PC-3 (cell line): Measurements from ENCODE around the gene SLC26A1. TPM values are rescaled to one million over a fixed set of nuclear protein-coding genes. Genes with fewer than 3 reads are reported as not detected.
A peak's percentile ranks its signal among the peaks of the same experiment; 100 is the strongest.

Experiments
- ATAC-seq: fragments of 200-7000 bp; cut with Tn5 transposase; 2 replicates; pipeline ENCODE4 v1.9.1; 2020; ENCODE audit warnings: mild to moderate bottlenecking, moderate library complexity
- BruUV-seq: library from RNA; stranded (reverse); fragments of 400-500 nt; replicated peaks from 2 replicates; lab custom pipeline; 2021; lab: Mats Ljungman, UMichigan
- CTCF ChIA-PET: fragments of 300-600 bp; sonication (Branson Sonifier 250); formaldehyde crosslinking; loops from one replicate; lab custom pipeline; 2022; ENCODE audit warnings: antibody characterized with exemption; lab: Charles Lee
- POLR2A ChIA-PET: fragments of 300-600 bp; sonication (Branson Sonifier 250); formaldehyde crosslinking; loops from one replicate; lab custom pipeline; 2022; ENCODE audit warnings: antibody characterized with exemption; ENCODE audit not compliant: unreplicated experiment; lab: Charles Lee
- DNase-seq: peaks from one replicate; pipeline ENCODE4 v3.0.0-alpha.2; 2015
- H2AFZ ChIP-seq: fragments of 300-600 bp; sonication (generic); 2 replicates; pipeline ENCODE4 v1.6.0; 2016; ENCODE audit warnings: antibody characterized with exemption, low read length
- H3F3A ChIP-seq: fragments of 300-600 bp; sonication (generic); one replicate; pipeline ENCODE4 v1.6.0; 2017; ENCODE audit warnings: antibody characterized with exemption, low read length, control low read depth, mild to moderate bottlenecking; ENCODE audit not compliant: unreplicated experiment
- H3K27ac ChIP-seq: fragments of 300-600 bp; sonication (generic); 2 replicates; pipeline ENCODE4 v1.5.1; 2016; ENCODE audit warnings: mild to moderate bottlenecking, low read length
- H3K27me3 ChIP-seq: fragments of 300-600 bp; sonication (generic); 2 replicates; pipeline ENCODE4 v1.6.1; 2016; ENCODE audit warnings: low read length, mixed read lengths
- H3K36me3 ChIP-seq: fragments of 300-600 bp; sonication (generic); 2 replicates; pipeline ENCODE4 v1.6.1; 2016; ENCODE audit warnings: low read depth, mixed run types, low read length, mixed read lengths
- H3K4me1 ChIP-seq: fragments of 300-600 bp; sonication (generic); 2 replicates; pipeline ENCODE4 v1.5.1; 2016; ENCODE audit warnings: low read length; ENCODE audit not compliant: insufficient read depth
- H3K4me2 ChIP-seq: fragments of 300-600 bp; sonication (generic); 2 replicates; pipeline ENCODE4 v1.6.0; 2016; ENCODE audit warnings: low read length
- H3K4me3 ChIP-seq: fragments of 300-600 bp; sonication (generic); 2 replicates; pipeline ENCODE4 v1.5.1; 2016; ENCODE audit warnings: mild to moderate bottlenecking, low read length, mixed read lengths
- H3K79me2 ChIP-seq: fragments of 300-600 bp; sonication (generic); 2 replicates; pipeline ENCODE4 v1.6.1; 2017; ENCODE audit warnings: low read length, mixed read lengths
- H3K9ac ChIP-seq: fragments of 300-600 bp; sonication (generic); 2 replicates; pipeline ENCODE4 v1.6.0; 2016; ENCODE audit warnings: mild to moderate bottlenecking, low read length
- H3K9me2 ChIP-seq: fragments of 300-600 bp; sonication (generic); replicated peaks from 2 replicates; pipeline ENCODE4 v1.6.1; 2016; ENCODE audit warnings: mixed run types, low read length, mixed read lengths
- H3K9me3 ChIP-seq: fragments of 300-600 bp; sonication (generic); 2 replicates; pipeline ENCODE4 v1.6.1; 2016; ENCODE audit warnings: low read length, mixed read lengths
- H4K20me1 ChIP-seq: fragments of 300-600 bp; sonication (generic); 2 replicates; pipeline ENCODE4 v1.6.1; 2016; ENCODE audit warnings: low read length, mixed read lengths
- EZH2 ChIP-seq: fragments of 300-600 bp; sonication (generic); IDR thresholded peaks from one replicate; pipeline ENCODE4 v1.6.1; 2017; ENCODE audit warnings: antibody characterized with exemption, mild to moderate bottlenecking, low read length; ENCODE audit not compliant: unreplicated experiment
- EZH2phosphoT487 ChIP-seq: fragments of 300-600 bp; sonication (generic); IDR thresholded peaks from 2 replicates; pipeline ENCODE4 v1.6.1; 2018; ENCODE audit warnings: mild to moderate bottlenecking, antibody characterized with exemption, low read length, borderline replicate concordance
- intact Hi-C: fragments of 100-400 bp; cut with micrococcal nuclease; formaldehyde crosslinking; loops from 2 replicates; pipeline ENCODE4 v1.9.0; 2023
- total RNA-seq: library from RNA; depleted of rRNA; stranded (reverse); fragments of >200 nt; gene quantifications from 2 replicates; pipeline ENCODE4 v1.2.3, GENCODE V29; 2014
- TF ChIP-seq, protein P1 (sequence below): fragments of 300-600 bp; sonication (generic); conservative IDR thresholded peaks from 2 replicates; pipeline ENCODE4 v1.5.1; 2017; ENCODE audit warnings: antibody characterized with exemption, low read depth, mild to moderate bottlenecking, low read length

Gene SLC26A1
- total RNA-seq, 1 experiment from 2014 or later, result not detected

DNA sequence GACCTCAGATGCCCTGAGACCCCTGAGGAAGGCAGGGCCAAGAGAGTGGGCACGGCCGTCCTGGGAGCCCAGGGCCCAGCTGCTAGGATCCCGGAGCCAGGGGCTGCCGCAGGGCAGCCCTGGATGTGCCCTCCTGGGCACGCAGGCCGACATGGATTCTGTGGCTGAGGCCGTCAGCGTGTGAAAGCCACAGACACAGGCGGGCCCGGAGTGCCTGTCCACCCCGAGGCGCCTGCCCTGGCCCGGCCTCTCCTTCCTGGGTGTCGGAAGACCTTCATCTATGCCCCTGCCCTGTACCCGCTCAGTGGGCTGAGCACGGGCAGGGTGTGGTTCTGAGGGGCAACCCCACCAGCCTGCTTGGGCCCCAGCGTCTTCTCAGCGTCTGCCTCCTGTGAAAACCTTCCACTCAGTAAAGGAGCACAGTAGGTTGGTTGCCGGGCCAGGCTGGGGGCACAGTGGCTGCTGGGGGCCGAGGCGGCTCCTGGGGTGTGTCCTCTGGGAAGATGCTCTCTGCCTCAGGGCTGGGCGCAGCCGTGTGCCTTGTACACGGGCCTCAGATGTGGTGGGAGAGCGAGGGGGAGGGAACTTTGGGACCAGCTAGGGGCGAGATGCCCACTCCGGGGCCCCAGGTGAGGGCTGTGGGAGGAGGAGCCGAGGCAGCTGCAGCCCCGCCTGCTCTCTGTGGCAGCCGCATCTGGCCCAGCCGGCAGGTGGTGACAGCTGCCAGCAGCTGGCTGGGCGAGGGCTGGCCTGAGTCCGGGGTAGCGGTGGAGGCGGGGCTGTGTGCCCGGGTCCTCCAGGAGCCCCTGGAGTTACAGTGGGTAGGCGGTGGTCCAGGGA, 39.0 kb upstream of the SLC26A1 start:
- Histone ChIP-seq H3K4me1 (no peaks in the 10 kb centered on the region; the same call in 1 of the 2 replicates), H3K4me3 (no peak overlapping the region), H3K4me2 (no peak overlapping the region), H3F3A (no peaks in the 10 kb centered on the region), H2AFZ (no peak overlapping the region), H3K27ac (no peak overlapping the region), H3K9ac (no peak overlapping the region), H3K9me2 (no peaks in the 10 kb centered on the region), H3K36me3 (no peaks in the 10 kb centered on the region), H3K27me3 (no peaks in the 10 kb centered on the region), H4K20me1 (no peaks in the 10 kb centered on the region), H3K79me2 (no peaks in the 10 kb centered on the region), H3K9me3 (no peaks in the 10 kb centered on the region)
- ChIA-PET CTCF (no interaction called here), POLR2A (no interaction called here)
- intact Hi-C loops, result no loop called here
- ATAC-seq (peak; percentile 54), DNase-seq (peak; percentile 34)
- TF ChIP-seq, protein P1, sequence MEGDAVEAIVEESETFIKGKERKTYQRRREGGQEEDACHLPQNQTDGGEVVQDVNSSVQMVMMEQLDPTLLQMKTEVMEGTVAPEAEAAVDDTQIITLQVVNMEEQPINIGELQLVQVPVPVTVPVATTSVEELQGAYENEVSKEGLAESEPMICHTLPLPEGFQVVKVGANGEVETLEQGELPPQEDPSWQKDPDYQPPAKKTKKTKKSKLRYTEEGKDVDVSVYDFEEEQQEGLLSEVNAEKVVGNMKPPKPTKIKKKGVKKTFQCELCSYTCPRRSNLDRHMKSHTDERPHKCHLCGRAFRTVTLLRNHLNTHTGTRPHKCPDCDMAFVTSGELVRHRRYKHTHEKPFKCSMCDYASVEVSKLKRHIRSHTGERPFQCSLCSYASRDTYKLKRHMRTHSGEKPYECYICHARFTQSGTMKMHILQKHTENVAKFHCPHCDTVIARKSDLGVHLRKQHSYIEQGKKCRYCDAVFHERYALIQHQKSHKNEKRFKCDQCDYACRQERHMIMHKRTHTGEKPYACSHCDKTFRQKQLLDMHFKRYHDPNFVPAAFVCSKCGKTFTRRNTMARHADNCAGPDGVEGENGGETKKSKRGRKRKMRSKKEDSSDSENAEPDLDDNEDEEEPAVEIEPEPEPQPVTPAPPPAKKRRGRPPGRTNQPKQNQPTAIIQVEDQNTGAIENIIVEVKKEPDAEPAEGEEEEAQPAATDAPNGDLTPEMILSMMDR, result peak; percentile 39; the same call in 1 of the 2 replicates
- TF ChIP-seq EZH2phosphoT487, result no peak
- no TSS peak for BruUV-seq

GRCh38 chr4:1031346-1031745, 38.1 kb upstream of the SLC26A1 start:
- H3K36me3 ChIP-seq, result no peaks in the 10 kb centered on the region
- H3K9ac ChIP-seq, result no peak overlapping the region
- CTCF ChIA-PET, result no interaction called here
- DNase-seq (no peak), ATAC-seq (no peak)
- TF ChIP-seq EZH2, result no peak
- TF ChIP-seq EZH2phosphoT487, result no peak
- TF ChIP-seq, protein P1, result no peak
- H3F3A ChIP-seq, result no peaks in the 10 kb centered on the region
- intact Hi-C loops, result no loop called here
- H3K27me3 ChIP-seq, result no peaks in the 10 kb centered on the region
- H3K4me3 ChIP-seq, result no peak overlapping the region
- no peak overlapping the region for H3K27ac ChIP-seq
- no peak overlapping the region for H3K4me2 ChIP-seq
- no peaks in the 10 kb centered on the region for H3K79me2 ChIP-seq
- no peaks in the 10 kb centered on the region for H4K20me1 ChIP-seq
- BruUV-seq, result no TSS peak
- no peaks in the 10 kb centered on the region; the same call in 1 of the 2 replicates for H3K4me1 ChIP-seq
- POLR2A ChIA-PET, result interaction anchor here (0.6 kb wide), 1 partner anchor 15 kb away, joined by 3 read pairs; no protein-coding TSS in a partner anchor
- no peaks in the 10 kb centered on the region for H3K9me3 ChIP-seq
- no peak overlapping the region for H2AFZ ChIP-seq
- no peaks in the 10 kb centered on the region for H3K9me2 ChIP-seq

DNA sequence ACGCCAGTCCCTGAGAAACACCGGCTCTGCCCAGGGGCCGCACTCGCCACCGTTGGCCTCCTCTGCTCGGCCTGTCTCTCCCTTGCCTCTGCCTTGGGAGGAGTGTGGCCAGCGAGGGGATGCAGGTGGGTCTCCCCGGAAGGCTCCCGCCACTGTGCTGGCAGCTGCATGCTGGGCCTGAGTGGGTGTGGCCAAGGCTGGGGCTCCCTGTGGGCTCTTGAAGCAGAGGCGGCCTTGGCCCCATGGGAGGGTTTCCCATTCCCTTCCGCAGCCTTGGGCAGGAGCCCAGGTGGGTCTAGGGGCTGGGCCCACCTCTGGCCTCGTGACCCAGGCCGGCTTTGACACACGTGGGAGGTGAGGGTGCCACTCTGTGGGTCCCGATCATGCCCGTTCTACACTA, 37.4 kb upstream of the SLC26A1 start:
- Histone ChIP-seq H3K27ac (no peak overlapping the region), H3K36me3 (no peaks in the 10 kb centered on the region), H3K9me3 (no peaks in the 10 kb centered on the region), H3K4me2 (peak overlapping the region; percentile 73), H2AFZ (peak overlapping the region; percentile 50; the same call in 1 of the 2 replicates), H3K27me3 (no peaks in the 10 kb centered on the region), H3K9me2 (no peaks in the 10 kb centered on the region), H3K4me1 (no peaks in the 10 kb centered on the region; the same call in 1 of the 2 replicates), H4K20me1 (no peaks in the 10 kb centered on the region), H3K4me3 (0 out of 2 replicates have a peak overlapping the region, but pooled peaks have one; percentile 31), H3K79me2 (no peaks in the 10 kb centered on the region), H3K9ac (no peak overlapping the region), H3F3A (no peaks in the 10 kb centered on the region)
- no peak for TF ChIP-seq EZH2phosphoT487
- TF ChIP-seq, protein P1, result no peak
- no peak for TF ChIP-seq EZH2
- BruUV-seq, result no TSS peak
- intact Hi-C loops, result no loop called here
- ChIA-PET CTCF (no interaction called here), POLR2A (interaction anchor here (0.6 kb wide), 1 partner anchor 16 kb away, joined by 3 read pairs; no protein-coding TSS in a partner anchor)
- DNase-seq (no peak), ATAC-seq (peak; percentile 27; the same call in 1 of the 2 replicates)
